HepG2 (cell line): ENCODE measurements around the gene HSPA1L. TPM values are rescaled to one million over a fixed set of nuclear protein-coding genes. Genes with fewer than 3 reads are reported as not detected.

ENCODE experiments used
- FOSL2 ChIP-seq: sonication (generic); formaldehyde crosslinking; IDR thresholded peaks from 2 replicates; pipeline ENCODE4 v1.4.0; 2020; ENCODE audit warnings: missing genetic modification reagents
- JARID2 ChIP-seq: sonication (generic); formaldehyde crosslinking; IDR thresholded peaks from 2 replicates; pipeline ENCODE4 v1.8.1; 2023; ENCODE audit warnings: missing genetic modification reagents, inconsistent platforms; ENCODE audit not compliant: insufficient replicate concordance
- MAFK ChIP-seq, 2 experiments: IDR thresholded peaks in 1 of 2; conservative IDR thresholded peaks in 1 of 2; 2 replicates each; pipeline ENCODE4 v1.6.1; 2011; ENCODE audit warnings: improper control_type of control experiment in 2 of 2, low read length in 2 of 2
- RARA ChIP-seq: IDR thresholded peaks from 2 replicates; pipeline ENCODE4 v1.6.1; 2016; ENCODE audit warnings: missing genetic modification reagents, missing compliant biosample characterization
- TBL1XR1 ChIP-seq: fragments of 150-350 bp; IDR thresholded peaks from 2 replicates; pipeline ENCODE4 v1.6.1; 2014; ENCODE audit warnings: borderline replicate concordance, low read length; ENCODE audit not compliant: partially characterized antibody
- ZFP41 ChIP-seq: sonication (generic); formaldehyde crosslinking; IDR thresholded peaks from 2 replicates; pipeline ENCODE4 v1.4.0; 2020; ENCODE audit warnings: mild to moderate bottlenecking, missing genetic modification reagents, borderline replicate concordance
- ZKSCAN1 ChIP-seq: fragments of 150-350 bp; IDR thresholded peaks from 2 replicates; pipeline ENCODE4 v1.6.1; 2014; ENCODE audit warnings: low read length
- ZNF292 ChIP-seq: sonication (generic); formaldehyde crosslinking; IDR thresholded peaks from 2 replicates; pipeline ENCODE4 v1.8.1; 2022; ENCODE audit warnings: mild to moderate bottlenecking, low read depth, missing genetic modification reagents, borderline replicate concordance
- ZNF431 ChIP-seq: sonication (generic); formaldehyde crosslinking; IDR thresholded peaks from 2 replicates; pipeline ENCODE4 v1.9.0; 2022; ENCODE audit warnings: missing genetic modification reagents, low read depth, mild to moderate bottlenecking, borderline replicate concordance
- ZNF44 ChIP-seq: sonication (generic); formaldehyde crosslinking; IDR thresholded peaks from 2 replicates; pipeline ENCODE4 v1.5.1; 2020; ENCODE audit warnings: mild to moderate bottlenecking, missing genetic modification reagents
- ZNF547 ChIP-seq: sonication (generic); formaldehyde crosslinking; IDR thresholded peaks from 2 replicates; pipeline ENCODE4 v1.5.1; 2020; ENCODE audit warnings: mild to moderate bottlenecking, missing genetic modification reagents
- ZNF619 ChIP-seq: sonication (generic); formaldehyde crosslinking; IDR thresholded peaks from 2 replicates; pipeline ENCODE4 v1.4.0; 2020; ENCODE audit warnings: mild to moderate bottlenecking, missing genetic modification reagents
- polyA plus RNA-seq, 8 experiments: library from polyadenylated mRNA; depleted of rRNA in 3 of 8; stranded (reverse) in 7 of 8; unstranded in 1 of 8; fragments of >200 nt; fragmentation: Illumina TruSeq in 4 of 8; extraction: Trizol in 4 of 8; gene quantifications; 2 replicates each; pipeline versions ENCODE4 v1.2.1 to v1.2.3, GENCODE V29; 2011 to 2016; ENCODE audit warnings: low read depth in 4 of 8, missing spikeins in 1 of 8, mixed read lengths in 1 of 8; ENCODE audit not compliant: insufficient read depth in 1 of 8
- total RNA-seq, 5 experiments: library from RNA; depleted of rRNA; stranded (reverse); fragments of >200 nt; fragmentation: Illumina TruSeq; extraction: Trizol; gene quantifications; 2 replicates each; pipeline ENCODE4 v1.2.3, GENCODE V29; 2016; ENCODE audit warnings: low read depth in 1 of 5
- TF ChIP-seq, protein P1 (sequence below), 2 experiments: sonication (generic) in 1 of 2; formaldehyde crosslinking in 1 of 2; IDR thresholded peaks; 2 replicates each; pipeline versions ENCODE4 v1.4.0 to v1.6.1; 2016 to 2020; ENCODE audit warnings: borderline replicate concordance in 1 of 2, low read depth in 1 of 2, mild to moderate bottlenecking in 1 of 2, missing genetic modification reagents in 1 of 2
- TF ChIP-seq, protein P2 (sequence below): sonication (generic); formaldehyde crosslinking; IDR thresholded peaks from 2 replicates; pipeline ENCODE4 v1.5.0; 2020; ENCODE audit warnings: missing genetic modification reagents
- TF ChIP-seq, protein P3 (sequence below): sonication (generic); formaldehyde crosslinking; IDR thresholded peaks from 2 replicates; pipeline ENCODE4 v1.4.0; 2020; ENCODE audit warnings: mild to moderate bottlenecking, missing genetic modification reagents
- TF ChIP-seq, protein P4 (sequence below): sonication (generic); formaldehyde crosslinking; IDR thresholded peaks from 2 replicates; pipeline ENCODE4 v1.5.0; 2020; ENCODE audit warnings: missing genetic modification reagents, mild to moderate bottlenecking, borderline replicate concordance
- TF ChIP-seq, protein P5 (sequence below): sonication (generic); formaldehyde crosslinking; IDR thresholded peaks from 2 replicates; pipeline ENCODE4 v1.5.1; 2020; ENCODE audit warnings: missing genetic modification reagents, mild to moderate bottlenecking, borderline replicate concordance

The HSPA1L gene
- total and polyA plus RNA-seq, 2 of the 13 experiments (the other 11 are each of a cell fraction or from before 2014, with no cell fraction given), result 0.55 to 1.0 TPM

DNA sequence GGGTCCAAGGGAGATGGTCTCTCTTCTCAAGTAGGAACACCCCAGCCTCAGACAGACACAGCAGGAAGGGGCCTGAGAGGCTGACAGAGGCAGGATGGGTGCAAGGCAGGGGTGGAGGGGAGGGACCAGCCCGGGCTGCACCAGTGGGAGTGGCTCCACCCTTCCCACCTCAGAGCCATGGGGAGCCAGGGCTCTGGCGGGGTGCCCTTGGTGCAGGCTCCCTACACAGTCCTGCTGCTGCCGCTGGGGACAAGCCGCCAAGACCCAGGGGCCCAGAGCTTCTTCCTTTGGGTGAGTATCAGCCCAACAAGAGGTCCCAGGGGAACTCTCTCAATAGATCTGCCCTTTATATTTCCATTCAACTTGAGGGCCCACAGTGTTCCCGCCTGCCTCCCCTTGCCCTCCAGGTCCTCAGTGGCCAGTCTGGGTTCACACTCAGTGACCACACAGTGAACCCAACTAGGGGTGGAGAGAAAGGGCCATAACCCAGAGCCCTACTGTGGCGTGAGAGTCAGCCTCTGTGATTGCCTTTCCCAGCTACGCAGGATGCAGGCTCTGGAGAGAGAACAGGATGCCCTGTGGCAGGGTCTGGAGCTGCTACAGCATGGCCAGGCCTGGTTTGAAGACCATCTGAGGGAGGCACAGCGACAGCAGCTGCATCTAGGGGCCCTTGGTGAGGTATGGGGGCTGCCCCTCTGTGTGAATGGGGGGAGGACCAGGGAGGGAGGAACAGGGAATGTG lies 52.0 kb downstream of the HSPA1L start (continued):
- TF ChIP-seq RARA (no peak), MAFK (conservative IDR thresholded peaks at IDR 0.05 in 1 of 2, IDR thresholded peaks at IDR 0.05 in 1 of 2; ENCODE audit: low read length in 2 of 2) (no peak), ZFP41 (CRISPR knock-in tag) (no peak), FOSL2 (no peak), ZKSCAN1 (no peak), ZNF431 (CRISPR knock-in tag) (no peak), TBL1XR1 (no peak), ZNF547 (CRISPR knock-in tag) (no peak), ZNF292 (no peak), ZNF44 (CRISPR knock-in tag) (no peak), ZNF619 (CRISPR knock-in tag) (no peak), JARID2 (no peak)
- TF ChIP-seq, protein P1, sequence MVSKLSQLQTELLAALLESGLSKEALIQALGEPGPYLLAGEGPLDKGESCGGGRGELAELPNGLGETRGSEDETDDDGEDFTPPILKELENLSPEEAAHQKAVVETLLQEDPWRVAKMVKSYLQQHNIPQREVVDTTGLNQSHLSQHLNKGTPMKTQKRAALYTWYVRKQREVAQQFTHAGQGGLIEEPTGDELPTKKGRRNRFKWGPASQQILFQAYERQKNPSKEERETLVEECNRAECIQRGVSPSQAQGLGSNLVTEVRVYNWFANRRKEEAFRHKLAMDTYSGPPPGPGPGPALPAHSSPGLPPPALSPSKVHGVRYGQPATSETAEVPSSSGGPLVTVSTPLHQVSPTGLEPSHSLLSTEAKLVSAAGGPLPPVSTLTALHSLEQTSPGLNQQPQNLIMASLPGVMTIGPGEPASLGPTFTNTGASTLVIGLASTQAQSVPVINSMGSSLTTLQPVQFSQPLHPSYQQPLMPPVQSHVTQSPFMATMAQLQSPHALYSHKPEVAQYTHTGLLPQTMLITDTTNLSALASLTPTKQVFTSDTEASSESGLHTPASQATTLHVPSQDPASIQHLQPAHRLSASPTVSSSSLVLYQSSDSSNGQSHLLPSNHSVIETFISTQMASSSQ (IDR thresholded peaks at IDR 0.05; ENCODE audit: low read depth), result no peak
- TF ChIP-seq, protein P1 (CRISPR knock-in tag; IDR thresholded peaks at IDR 0.05; ENCODE audit: borderline replicate concordance), result 0 out of 2 replicates have a peak, but pooled peaks have one; percentile 17
- TF ChIP-seq, protein P2, sequence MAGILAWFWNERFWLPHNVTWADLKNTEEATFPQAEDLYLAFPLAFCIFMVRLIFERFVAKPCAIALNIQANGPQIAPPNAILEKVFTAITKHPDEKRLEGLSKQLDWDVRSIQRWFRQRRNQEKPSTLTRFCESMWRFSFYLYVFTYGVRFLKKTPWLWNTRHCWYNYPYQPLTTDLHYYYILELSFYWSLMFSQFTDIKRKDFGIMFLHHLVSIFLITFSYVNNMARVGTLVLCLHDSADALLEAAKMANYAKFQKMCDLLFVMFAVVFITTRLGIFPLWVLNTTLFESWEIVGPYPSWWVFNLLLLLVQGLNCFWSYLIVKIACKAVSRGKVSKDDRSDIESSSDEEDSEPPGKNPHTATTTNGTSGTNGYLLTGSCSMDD, result no peak
- TF ChIP-seq, protein P3, sequence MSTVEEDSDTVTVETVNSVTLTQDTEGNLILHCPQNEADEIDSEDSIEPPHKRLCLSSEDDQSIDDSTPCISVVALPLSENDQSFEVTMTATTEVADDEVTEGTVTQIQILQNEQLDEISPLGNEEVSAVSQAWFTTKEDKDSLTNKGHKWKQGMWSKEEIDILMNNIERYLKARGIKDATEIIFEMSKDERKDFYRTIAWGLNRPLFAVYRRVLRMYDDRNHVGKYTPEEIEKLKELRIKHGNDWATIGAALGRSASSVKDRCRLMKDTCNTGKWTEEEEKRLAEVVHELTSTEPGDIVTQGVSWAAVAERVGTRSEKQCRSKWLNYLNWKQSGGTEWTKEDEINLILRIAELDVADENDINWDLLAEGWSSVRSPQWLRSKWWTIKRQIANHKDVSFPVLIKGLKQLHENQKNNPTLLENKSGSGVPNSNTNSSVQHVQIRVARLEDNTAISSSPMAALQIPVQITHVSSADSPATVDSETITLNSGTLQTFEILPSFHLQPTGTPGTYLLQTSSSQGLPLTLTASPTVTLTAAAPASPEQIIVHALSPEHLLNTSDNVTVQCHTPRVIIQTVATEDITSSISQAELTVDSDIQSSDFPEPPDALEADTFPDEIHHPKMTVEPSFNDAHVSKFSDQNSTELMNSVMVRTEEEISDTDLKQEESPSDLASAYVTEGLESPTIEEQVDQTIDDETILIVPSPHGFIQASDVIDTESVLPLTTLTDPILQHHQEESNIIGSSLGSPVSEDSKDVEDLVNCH, result no peak
- TF ChIP-seq, protein P4, sequence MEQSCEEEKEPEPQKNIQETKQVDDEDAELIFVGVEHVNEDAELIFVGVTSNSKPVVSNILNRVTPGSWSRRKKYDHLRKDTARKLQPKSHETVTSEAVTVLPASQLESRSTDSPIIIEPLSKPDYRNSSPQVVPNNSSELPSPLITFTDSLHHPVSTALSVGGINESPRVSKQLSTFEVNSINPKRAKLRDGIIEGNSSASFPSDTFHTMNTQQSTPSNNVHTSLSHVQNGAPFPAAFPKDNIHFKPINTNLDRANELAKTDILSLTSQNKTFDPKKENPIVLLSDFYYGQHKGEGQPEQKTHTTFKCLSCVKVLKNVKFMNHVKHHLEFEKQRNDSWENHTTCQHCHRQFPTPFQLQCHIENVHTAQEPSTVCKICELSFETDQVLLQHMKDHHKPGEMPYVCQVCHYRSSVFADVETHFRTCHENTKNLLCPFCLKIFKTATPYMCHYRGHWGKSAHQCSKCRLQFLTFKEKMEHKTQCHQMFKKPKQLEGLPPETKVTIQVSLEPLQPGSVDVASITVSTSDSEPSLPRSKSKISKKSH (CRISPR knock-in tag), result no peak
- TF ChIP-seq, protein P5, sequence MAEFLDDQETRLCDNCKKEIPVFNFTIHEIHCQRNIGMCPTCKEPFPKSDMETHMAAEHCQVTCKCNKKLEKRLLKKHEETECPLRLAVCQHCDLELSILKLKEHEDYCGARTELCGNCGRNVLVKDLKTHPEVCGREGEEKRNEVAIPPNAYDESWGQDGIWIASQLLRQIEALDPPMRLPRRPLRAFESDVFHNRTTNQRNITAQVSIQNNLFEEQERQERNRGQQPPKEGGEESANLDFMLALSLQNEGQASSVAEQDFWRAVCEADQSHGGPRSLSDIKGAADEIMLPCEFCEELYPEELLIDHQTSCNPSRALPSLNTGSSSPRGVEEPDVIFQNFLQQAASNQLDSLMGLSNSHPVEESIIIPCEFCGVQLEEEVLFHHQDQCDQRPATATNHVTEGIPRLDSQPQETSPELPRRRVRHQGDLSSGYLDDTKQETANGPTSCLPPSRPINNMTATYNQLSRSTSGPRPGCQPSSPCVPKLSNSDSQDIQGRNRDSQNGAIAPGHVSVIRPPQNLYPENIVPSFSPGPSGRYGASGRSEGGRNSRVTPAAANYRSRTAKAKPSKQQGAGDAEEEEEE (CRISPR knock-in tag), result no peak
